CD4-positive, alpha-beta T cell treated with Interleukin-4 for 1 hour (primary cell): ENCODE data around the gene IL13RA1.
"Not testable (repeated sequence)": the region's sequence is repeated elsewhere in the genome, so short reads cannot be mapped to it uniquely, and the experiment has no call there.

Source experiments
- DNase-seq, 2 donors: peaks; one replicate each; pipeline ENCODE4 v3.0.0-alpha.2; 2020 to 2022

IL13RA1 gene

DNA sequence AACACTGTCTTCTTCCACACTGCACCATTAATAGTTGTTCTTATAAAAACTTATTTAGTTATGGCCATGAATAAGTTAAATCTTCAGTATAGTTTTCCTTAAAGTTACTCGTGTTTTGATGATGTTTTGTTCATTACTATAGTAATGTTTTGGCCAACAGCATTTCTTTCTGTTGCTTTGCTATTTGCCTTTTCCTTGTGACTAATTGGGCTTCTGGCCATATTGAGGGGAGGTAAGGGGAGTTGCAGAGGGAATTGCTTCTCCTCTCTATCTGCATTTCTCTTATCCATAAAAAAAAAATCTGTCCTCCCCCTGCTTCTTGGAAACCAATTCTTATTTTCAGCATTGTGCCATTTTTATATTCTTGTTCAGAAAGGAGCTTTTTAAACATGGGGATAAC lies 53.5 kb downstream of the IL13RA1 start:
- no peak for DNase-seq

DNA sequence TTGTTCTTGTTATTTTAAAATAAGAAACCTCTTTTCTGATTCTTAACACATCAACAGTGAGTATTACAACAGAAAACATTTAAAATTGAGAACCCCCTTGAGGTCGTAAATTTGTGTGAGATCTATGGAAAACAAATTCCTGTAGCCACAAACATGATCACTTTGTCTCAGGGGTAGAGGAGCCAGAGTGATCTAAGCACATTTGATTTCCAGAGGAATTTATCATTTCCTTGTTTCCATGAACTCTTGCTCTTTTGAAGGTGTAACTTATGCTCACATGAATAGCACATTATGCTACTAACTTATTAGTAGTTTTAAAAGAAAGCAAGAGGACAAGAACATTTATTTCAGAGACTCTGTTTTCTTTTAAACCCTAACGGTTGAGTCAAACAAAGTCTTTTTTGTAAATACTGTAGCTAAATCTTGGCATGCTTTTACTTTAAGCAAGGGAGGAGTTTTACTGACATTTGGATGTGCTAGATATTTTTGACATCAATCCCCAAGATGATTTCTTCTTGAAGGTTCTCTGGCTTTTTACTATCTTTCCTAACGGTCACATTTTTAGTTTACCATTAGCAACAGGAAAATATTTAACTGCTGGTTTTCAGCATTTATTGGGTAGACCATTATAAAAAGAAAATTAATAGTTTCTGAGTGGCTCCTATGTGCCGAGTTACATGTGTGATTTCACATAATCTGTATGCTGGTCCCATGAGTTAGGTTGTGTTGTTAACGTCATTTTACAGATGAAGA lies 68.3 kb downstream of the IL13RA1 start:
- DNase-seq: no peak

DNA sequence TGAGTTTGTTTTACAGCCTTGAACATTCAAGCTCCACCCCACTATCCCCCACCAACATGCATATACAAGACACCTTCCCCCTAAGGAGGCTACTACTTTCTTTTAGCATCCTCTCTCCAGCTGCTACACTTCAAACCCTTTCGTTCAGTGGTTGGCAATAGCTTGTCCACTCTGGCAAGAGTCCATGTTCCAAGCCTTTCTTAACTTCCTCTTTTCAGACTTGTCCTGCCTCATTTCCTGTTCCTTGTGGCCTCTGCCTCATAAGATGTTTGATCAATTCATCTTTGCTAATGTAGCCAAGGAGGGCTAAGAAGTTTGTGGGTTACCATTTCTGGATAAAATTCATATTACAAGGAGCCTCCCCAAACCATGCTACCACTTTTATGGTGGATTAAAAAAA lies 75.5 kb downstream of the IL13RA1 start:
- DNase-seq: no peak

DNA sequence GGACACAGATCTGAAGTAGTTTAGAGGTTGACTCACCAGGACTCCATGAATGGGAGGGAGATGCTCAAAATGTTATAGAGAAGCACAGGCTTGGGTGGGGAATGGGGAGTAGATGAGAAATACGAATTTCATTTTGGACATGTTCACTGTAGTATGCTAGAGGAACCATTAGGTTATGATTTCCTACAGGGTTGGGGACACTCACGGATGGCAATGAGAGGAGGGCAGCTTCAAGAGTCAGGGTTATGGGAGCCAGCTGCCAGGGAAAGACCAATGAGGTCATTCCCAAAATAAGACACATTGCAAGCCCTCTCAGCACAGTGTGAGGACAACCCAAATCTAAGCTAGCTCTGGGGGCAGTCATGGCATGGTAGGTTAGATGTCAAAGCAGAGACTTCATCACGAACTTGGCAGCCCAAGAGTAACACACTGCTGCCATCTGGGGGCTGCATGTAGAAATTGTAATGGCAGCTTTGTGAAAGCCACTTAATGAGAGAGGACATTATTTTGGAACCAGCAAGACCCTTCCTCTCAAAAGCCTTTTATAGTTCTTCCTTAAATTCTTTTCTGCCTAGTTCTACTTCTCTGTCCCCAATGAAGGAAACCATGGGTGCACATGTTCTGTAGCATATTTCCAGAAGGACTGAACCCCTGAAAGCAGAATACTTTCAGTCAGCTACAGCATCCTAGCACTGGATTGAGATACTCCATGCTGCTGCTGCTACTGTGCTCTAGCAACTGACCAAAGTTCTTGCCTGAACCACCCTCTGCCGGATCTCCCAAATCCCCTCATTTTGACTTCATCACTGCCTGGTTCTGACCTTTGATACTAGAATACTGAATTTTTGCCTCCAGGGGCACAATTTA lies 80.0 kb downstream of the IL13RA1 start:
- peak; percentile 30 to 43 for DNase-seq

DNA sequence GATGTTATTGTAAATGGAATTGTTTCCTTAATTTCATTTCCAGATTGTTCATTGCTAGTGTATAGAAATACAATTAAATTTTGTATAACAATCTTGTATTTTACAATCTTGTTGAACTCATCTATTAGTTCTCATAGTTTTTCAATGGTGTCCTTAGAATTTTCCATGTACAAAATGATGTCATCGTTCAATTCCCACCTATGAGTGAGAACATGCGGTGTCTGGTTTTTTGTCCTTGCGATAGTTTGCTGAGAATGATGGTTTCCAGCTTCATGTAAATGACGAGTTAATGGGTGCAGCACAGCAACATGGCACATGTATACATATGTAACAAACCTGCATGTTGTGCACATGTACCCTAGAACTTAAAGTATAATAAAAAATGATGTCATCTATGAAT lies 89.9 kb downstream of the IL13RA1 start:
- not testable (repeated sequence) for DNase-seq

DNA sequence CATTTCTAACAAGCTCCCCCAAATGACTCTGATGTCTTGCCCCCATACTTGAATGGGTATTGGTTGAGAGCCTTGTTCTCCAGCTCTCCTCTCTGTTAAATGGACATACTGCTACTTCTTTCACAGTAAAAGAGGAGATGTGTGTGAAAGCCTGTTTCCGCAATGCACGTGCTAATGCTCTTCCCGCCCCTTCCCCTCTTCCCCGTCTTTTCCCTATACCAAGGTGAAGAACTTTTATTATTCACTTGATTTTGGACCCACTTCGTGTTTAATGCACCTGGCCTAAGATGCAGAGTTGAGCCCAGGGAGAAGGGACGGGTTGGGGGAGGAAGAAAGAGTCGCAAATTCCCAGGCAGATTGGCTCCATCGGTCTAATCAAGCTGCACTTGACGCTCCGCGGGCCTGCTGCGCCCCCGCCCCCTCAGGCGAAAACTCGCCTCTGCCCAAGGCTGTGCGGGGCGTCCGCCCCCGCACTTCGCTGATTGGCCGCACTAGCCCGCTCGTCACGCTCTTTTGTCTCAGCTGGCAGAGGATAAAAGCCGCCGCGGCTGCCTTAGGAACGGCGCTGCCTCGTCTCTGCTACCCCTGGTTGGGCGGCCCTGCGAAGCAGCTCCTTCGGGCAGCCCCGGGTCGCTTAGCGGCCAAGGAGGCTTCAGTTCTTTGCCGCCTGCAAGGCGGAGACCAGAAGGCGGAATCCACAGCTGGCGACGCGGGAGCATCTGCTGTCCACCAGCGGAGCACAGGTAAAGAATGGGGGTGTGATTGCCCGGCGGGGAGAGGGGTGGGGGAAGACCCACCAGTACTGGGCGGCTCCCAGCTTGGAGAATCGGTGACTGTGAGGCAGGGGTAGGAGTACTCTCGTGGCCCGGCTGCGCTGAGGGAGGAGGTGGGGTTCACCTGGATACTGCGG lies 96.1 kb downstream of the IL13RA1 start, which contains the start of gene ZCCHC12:
Gene ZCCHC12, plus strand, starts transcription at position 562 of the 910 bp plus-strand sequence. CDS start 1,421 bp downstream, outside the sequence.
- peak; percentile 30 to 59 for DNase-seq

DNA sequence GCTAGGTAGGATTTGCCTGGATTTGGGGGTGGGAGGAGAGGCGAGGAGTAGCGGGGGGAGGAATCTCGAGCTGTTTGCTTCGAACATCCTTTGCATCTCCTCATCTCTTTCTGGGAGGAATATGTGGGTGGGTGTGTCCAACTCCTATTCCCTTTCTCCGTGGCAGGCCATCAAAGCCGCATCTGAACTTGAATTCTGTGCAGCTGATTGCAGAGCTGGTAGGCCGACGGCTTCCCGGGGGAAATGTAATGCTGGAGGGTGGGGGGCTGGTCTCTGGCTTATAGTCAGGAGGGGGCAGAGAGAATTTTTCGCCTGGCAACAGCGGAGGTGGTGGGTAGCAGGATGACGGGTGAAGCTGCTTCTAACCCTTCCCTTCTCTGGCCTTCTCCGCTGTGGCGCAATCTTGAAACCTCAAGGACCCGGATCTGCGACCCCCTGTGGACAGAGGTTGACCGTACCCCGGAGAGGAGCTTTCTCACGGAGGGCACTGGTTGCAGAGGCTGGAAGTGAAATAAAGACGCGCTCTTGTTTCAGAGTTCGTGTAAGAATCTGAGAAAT lies 96.8 kb downstream of the IL13RA1 start:
- DNase-seq: no peak

DNA sequence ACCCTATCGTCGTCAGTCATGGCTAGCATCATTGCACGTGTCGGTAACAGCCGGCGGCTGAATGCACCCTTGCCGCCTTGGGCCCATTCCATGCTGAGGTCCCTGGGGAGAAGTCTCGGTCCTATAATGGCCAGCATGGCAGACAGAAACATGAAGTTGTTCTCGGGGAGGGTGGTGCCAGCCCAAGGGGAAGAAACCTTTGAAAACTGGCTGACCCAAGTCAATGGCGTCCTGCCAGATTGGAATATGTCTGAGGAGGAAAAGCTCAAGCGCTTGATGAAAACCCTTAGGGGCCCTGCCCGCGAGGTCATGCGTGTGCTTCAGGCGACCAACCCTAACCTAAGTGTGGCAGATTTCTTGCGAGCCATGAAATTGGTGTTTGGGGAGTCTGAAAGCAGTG lies 97.8 kb downstream of the IL13RA1 start:
- no peak for DNase-seq

DNA sequence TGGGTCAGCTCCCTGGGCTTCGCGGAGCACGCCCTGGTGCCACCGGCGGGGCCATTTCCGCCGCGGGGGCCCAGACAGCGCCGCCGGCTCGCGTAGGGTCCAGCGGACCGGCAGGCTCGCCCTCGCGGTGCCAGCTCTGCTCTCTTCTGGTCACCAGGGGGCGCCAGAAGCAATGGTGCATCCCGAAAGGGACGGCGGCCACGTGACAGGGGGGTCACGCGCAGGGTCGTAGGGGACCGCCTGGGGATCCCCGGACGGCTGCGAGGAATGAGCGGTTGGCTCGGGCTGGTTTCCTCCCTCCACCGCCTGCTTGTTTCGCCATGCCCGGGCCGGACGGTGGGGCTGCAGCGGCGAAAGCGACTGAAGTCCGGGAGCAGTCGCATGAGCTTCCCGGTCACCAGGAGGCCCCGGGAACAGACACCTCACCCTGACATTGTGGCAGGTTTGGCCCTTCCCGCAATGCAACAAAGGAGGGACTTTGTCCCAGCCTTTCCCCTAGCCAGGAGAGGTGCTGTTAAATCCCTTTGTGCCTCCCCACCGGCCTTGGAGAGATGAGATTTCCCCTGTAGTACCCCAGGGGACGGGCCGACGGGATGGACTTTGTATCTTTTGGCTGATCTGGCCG lies 112.0 kb downstream of the IL13RA1 start:
- peak; percentile 46 to 65 for DNase-seq
